ENCODE results near the gene C16orf54. TPM values are rescaled to one million over a fixed set of nuclear protein-coding genes. Genes with fewer than 3 reads are reported as not detected.

Gene C16orf54
- total and polyA plus RNA-seq, 2 donors (not counting 3 experiments of a cell fraction or from before 2014, with no cell fraction given) = not detected

DNA sequence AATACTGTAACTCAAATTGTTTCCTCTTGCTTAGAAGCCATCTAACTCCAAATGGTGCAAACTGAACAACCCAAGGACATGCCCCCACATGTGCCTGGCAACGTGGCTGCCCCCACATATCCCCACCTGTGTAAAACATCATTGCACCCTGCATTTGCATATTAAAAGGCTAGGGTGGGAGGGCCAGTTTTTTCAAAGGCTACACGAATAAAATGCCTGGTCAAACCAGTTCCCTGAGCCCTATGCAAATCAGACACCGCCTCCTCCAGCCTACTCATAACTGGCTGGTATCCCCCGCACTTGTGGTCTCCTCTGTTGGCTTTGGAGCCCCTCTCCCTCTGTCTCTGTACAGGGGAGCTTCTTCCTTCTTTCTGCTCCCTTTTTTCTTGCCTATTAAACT, 26.7 kb downstream of the C16orf54 start:
- FAIRE-seq = no peak
- dilution Hi-C loops (cut with MboI; ENCODE audit: extremely low pct_ligation_motif_present, low sequenced_read_pairs) = no loop called here
- no peak for DNase-seq (ENCODE audit: low read depth, low spot score)

More for the DNA sequence above, 26.7 kb downstream of the C16orf54 start:
- no peak overlapping the region for H3K4me2 ChIP-seq (ENCODE audit: insufficient read depth, low read length)
- no peak overlapping the region for H3K4me3 ChIP-seq (replicated peaks in 1 of 3; ENCODE audit: insufficient read depth in 1 of 3, low read depth in 1 of 3, low read length in 3 of 3)
- no peaks in the 10 kb centered on the region for H3K79me2 ChIP-seq (ENCODE audit: control insufficient read depth, insufficient read depth, low read length)
- TF ChIP-seq POLR2A (IDR thresholded peaks at IDR 0.05; ENCODE audit: low read depth, low read length) (no peak), POLR2AphosphoS5 (IDR thresholded peaks at IDR 0.05; ENCODE audit: insufficient read depth, low read depth, low read length) (no peak), MYC (IDR thresholded peaks at IDR 0.05; ENCODE audit: low read depth, low read length) (no peak), GATA2 (IDR thresholded peaks at IDR 0.05; ENCODE audit: insufficient read depth, insufficient read length, low read depth, low read length) (no peak), FOS (IDR thresholded peaks at IDR 0.05; ENCODE audit: borderline replicate concordance, insufficient read depth, low read length) (no peak), EZH2 (IDR thresholded peaks at IDR 0.05; ENCODE audit: borderline replicate concordance, low read depth, low read length, severe bottlenecking) (no peak), JUN (IDR thresholded peaks at IDR 0.05; ENCODE audit: borderline replicate concordance, insufficient read depth, insufficient read length, low read depth) (no peak)
- TF ChIP-seq, protein P1, sequence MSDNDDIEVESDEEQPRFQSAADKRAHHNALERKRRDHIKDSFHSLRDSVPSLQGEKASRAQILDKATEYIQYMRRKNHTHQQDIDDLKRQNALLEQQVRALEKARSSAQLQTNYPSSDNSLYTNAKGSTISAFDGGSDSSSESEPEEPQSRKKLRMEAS (IDR thresholded peaks at IDR 0.05; ENCODE audit: insufficient read depth, insufficient read length) = no peak
- TF ChIP-seq, protein P2, sequence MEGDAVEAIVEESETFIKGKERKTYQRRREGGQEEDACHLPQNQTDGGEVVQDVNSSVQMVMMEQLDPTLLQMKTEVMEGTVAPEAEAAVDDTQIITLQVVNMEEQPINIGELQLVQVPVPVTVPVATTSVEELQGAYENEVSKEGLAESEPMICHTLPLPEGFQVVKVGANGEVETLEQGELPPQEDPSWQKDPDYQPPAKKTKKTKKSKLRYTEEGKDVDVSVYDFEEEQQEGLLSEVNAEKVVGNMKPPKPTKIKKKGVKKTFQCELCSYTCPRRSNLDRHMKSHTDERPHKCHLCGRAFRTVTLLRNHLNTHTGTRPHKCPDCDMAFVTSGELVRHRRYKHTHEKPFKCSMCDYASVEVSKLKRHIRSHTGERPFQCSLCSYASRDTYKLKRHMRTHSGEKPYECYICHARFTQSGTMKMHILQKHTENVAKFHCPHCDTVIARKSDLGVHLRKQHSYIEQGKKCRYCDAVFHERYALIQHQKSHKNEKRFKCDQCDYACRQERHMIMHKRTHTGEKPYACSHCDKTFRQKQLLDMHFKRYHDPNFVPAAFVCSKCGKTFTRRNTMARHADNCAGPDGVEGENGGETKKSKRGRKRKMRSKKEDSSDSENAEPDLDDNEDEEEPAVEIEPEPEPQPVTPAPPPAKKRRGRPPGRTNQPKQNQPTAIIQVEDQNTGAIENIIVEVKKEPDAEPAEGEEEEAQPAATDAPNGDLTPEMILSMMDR (IDR thresholded peaks at IDR 0.05; ENCODE audit: extremely low read depth in 1 of 2, insufficient read depth in 1 of 2, low read depth in 1 of 2, low read length in 2 of 2) = no peak
- no peaks in the 10 kb centered on the region for H3K36me3 ChIP-seq (ENCODE audit: control insufficient read depth in 2 of 2, extremely low read depth in 1 of 2, insufficient read depth in 2 of 2, low read length in 2 of 2)
- H3K9me3 ChIP-seq (replicated peaks; ENCODE audit: control insufficient read depth, insufficient read depth, low read length) = no peaks in the 10 kb centered on the region
- no TSS peak for BruUV-seq (replicated peaks)
- intact Hi-C loops (cut with micrococcal nuclease) = no loop called here
- H2AFZ ChIP-seq (ENCODE audit: low read depth, low read length) = no peak overlapping the region
- no peaks in the 10 kb centered on the region for H4K20me1 ChIP-seq (replicated peaks; ENCODE audit: control insufficient read depth, extremely low read depth, insufficient read depth, low read length)
- peaks cover 0 to 3% of the 10 kb centered on the region in 2 experiments for H3K27me3 ChIP-seq (ENCODE audit: control insufficient read depth in 2 of 2, insufficient read depth in 2 of 2, low read length in 2 of 2)
- no peaks in the 10 kb centered on the region for H3K4me1 ChIP-seq (ENCODE audit: control insufficient read depth, extremely low read depth, insufficient read depth, low read length)
- H3K27ac ChIP-seq (ENCODE audit: insufficient read depth, low read depth, low read length) = no peak overlapping the region
- ChIA-PET POLR2A (no interaction called here), CTCF (interaction anchor here (1.5 to 5.4 kb wide), 2 partner anchors 10 to 66 kb away, joined by 4 to 22 read pairs; no protein-coding TSS in a partner anchor)
- H3K9me1 ChIP-seq (replicated peaks; ENCODE audit: control insufficient read depth, extremely low read depth, insufficient read depth, low read length) = no peaks in the 10 kb centered on the region
- no peak overlapping the region for H3K9ac ChIP-seq (replicated peaks; ENCODE audit: extremely low read depth, insufficient read depth, low read length)
